ENCODE data around the gene ALK.

DNA sequence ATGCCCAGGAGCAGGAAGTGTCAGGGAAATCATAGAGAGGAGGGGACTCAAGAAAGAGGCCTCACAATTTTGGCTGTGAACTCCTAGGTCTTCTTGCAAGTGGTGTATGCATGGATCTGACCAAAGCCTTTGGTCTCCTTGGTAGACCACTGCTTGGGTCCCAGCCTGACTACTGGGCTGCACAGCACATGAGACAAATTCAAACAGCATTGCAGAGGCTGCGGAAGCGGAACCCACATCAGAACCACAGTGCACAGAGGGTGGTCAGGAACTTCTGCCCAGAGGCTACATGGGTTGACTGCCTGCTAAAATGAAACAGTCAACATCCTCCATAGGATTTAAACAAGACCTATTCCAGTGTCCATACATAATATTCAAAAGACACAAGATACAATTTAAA lies 766.8 kb downstream of the ALK start:
- TF ChIP-seq CTCF (IDR thresholded peaks at IDR 0.05; ENCODE audit: low read length) (no peak), EZH2 (IDR thresholded peaks at IDR 0.05; ENCODE audit: borderline replicate concordance, low read length) (no peak)
